Vagina (tissue), 2 donors: Measurements from ENCODE around the gene NR1H2. TPM values are rescaled to one million over a fixed set of nuclear protein-coding genes. Genes with fewer than 3 reads are reported as not detected.

Experiments used
- DNase-seq, 2 donors: peaks; one replicate each; pipeline ENCODE4 v3.0.0-alpha.2; 2017; ENCODE audit errors: extremely low spot score in 2 of 2
- H3K27ac ChIP-seq: fragments of 200-600 bp; sonication (generic); one replicate; pipeline ENCODE4 v1.5.1; 2019
- H3K27me3 ChIP-seq: fragments of 200-600 bp; sonication (generic); one replicate; pipeline ENCODE4 v1.5.1; 2019
- H3K36me3 ChIP-seq, 2 donors: fragments of 200-600 bp; sonication (generic); one replicate each; pipeline ENCODE4 v1.5.1; 2017 to 2019
- H3K4me1 ChIP-seq: fragments of 200-600 bp; sonication (generic); one replicate; pipeline ENCODE4 v1.5.1; 2019
- H3K4me3 ChIP-seq, 2 donors: fragments of 200-600 bp; sonication (generic); 1 replicate in 1 of 2; 2 replicates in 1 of 2; pipeline ENCODE4 v1.5.1; 2016 to 2019
- H3K9me3 ChIP-seq: fragments of 200-600 bp; sonication (generic); one replicate; pipeline ENCODE4 v1.5.1; 2019
- POLR2A ChIP-seq, 2 donors: fragments of 450-650 bp; IDR thresholded peaks; one replicate each; pipeline ENCODE4 v1.6.1; 2017; ENCODE audit warnings: antibody characterized with exemption in 2 of 2, mild to moderate bottlenecking in 2 of 2, moderate library complexity in 2 of 2
- POLR2AphosphoS5 ChIP-seq, 2 donors: sonication (generic); formaldehyde crosslinking; IDR thresholded peaks; one replicate each; pipeline ENCODE4 v1.9.0; 2017; ENCODE audit warnings: antibody characterized with exemption in 2 of 2, mild to moderate bottlenecking in 2 of 2, low read depth in 1 of 2; ENCODE audit not compliant: insufficient read depth in 1 of 2
- intact Hi-C: fragments of 100-400 bp; cut with DNase I; formaldehyde crosslinking; loops from one replicate; pipeline ENCODE4 v1.15.1; 2023
- total RNA-seq: library from RNA; depleted of rRNA; stranded (reverse); fragments of >200 nt; gene quantifications from one replicate; pipeline ENCODE4 v1.2.3, GENCODE V29; 2016
- TF ChIP-seq, protein P1 (sequence below), 3 experiments: fragments of 450-650 bp in 2 of 3; fragments of 200-600 bp in 1 of 3; sonication (generic) in 1 of 3; IDR thresholded peaks; one replicate each; pipeline ENCODE4 v1.5.1; 2017 to 2019; ENCODE audit warnings: antibody characterized with exemption in 3 of 3, mild to moderate bottlenecking in 2 of 3, moderate library complexity in 2 of 3

The NR1H2 gene
- total RNA-seq, 1 donor from 2014 or later, result 84.7 TPM

- Histone ChIP-seq H3K27me3 (no peaks in the 10 kb centered on the region), H3K9me3 (no peaks in the 10 kb centered on the region), H3K4me1 (peaks cover 12% of the 10 kb centered on the region), H3K4me3 (peak overlapping the region; percentile 48 to 53), H3K27ac (peak overlapping the region; percentile 90), H3K36me3 (no peaks in the 10 kb centered on the region)
- intact Hi-C loops, result loop anchor here (5.0 kb wide), 1 partner anchor 424 kb away; no protein-coding TSS in a partner anchor
- TF ChIP-seq POLR2AphosphoS5 (IDR thresholded peaks at IDR 0.05; ENCODE audit: insufficient read depth in 1 of 2, low read depth in 1 of 2) (peak in 1 of 2 donors; percentile 77), POLR2A (IDR thresholded peaks at IDR 0.05) (no peak)
- TF ChIP-seq, protein P1, sequence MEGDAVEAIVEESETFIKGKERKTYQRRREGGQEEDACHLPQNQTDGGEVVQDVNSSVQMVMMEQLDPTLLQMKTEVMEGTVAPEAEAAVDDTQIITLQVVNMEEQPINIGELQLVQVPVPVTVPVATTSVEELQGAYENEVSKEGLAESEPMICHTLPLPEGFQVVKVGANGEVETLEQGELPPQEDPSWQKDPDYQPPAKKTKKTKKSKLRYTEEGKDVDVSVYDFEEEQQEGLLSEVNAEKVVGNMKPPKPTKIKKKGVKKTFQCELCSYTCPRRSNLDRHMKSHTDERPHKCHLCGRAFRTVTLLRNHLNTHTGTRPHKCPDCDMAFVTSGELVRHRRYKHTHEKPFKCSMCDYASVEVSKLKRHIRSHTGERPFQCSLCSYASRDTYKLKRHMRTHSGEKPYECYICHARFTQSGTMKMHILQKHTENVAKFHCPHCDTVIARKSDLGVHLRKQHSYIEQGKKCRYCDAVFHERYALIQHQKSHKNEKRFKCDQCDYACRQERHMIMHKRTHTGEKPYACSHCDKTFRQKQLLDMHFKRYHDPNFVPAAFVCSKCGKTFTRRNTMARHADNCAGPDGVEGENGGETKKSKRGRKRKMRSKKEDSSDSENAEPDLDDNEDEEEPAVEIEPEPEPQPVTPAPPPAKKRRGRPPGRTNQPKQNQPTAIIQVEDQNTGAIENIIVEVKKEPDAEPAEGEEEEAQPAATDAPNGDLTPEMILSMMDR (IDR thresholded peaks at IDR 0.05), result no peak
- no peak for DNase-seq
Measured at GRCh38 chr19:50358483-50359327, 17.6 kb upstream of the NR1H2 start.

GRCh38 chr19:50359328-50359818 lies 16.9 kb upstream of the NR1H2 start:
- no peak for DNase-seq
- Histone ChIP-seq H3K27ac (no peak overlapping the region), H3K9me3 (no peaks in the 10 kb centered on the region), H3K4me1 (peaks cover 12% of the 10 kb centered on the region), H3K36me3 (no peaks in the 10 kb centered on the region), H3K27me3 (no peaks in the 10 kb centered on the region), H3K4me3 (peak overlapping the region in 1 of 2 donors; percentile 48)
- no peak for TF ChIP-seq POLR2A (IDR thresholded peaks at IDR 0.05)
- TF ChIP-seq POLR2AphosphoS5 (IDR thresholded peaks at IDR 0.05; ENCODE audit: insufficient read depth in 1 of 2, low read depth in 1 of 2), result no peak
- TF ChIP-seq, protein P1 (IDR thresholded peaks at IDR 0.05), result no peak
- intact Hi-C loops, result loop anchor here (5.0 kb wide), 1 partner anchor 423 kb away; no protein-coding TSS in a partner anchor

DNA sequence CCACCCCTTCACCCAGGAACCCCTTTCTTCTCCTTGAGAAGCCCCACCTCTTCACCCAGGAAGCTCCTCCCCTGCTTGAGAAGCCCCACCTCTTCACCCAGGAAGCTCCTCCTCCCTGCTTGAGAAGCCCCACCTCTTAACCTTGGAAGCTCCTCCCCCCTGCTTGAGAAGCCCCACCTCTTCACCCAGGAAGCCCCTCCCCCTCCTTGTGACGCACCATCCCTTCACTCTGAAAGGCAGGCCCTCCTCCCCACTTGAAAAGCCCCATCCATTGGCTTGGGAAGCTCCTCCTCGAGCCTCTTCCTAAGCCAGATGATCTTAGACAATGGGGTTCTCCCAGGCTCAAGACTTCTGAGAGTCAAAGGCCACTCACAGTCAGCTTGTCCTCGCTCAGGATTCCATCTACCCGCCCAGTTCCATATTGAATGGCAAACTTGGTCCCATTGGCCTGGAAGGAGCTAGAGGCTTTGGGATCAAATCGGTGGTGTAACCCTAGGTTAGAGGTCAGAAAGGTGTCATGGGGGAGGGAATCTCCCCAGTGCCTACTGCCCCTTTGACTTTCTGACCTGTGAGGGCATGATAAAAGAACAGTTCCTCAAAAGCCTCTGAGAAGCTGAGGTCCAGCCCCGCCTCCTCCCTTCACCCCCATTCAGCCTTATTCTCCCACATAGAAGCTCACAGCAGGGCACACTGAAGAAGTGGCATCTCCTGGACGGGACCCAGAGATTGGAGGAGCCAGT lies 14.8 kb upstream of the NR1H2 start:
- no peak overlapping the region for H3K27ac ChIP-seq
- H3K4me1 ChIP-seq, result peaks cover 12% of the 10 kb centered on the region
- H3K9me3 ChIP-seq, result no peaks in the 10 kb centered on the region
- TF ChIP-seq POLR2A (IDR thresholded peaks at IDR 0.05) (no peak), POLR2AphosphoS5 (IDR thresholded peaks at IDR 0.05; ENCODE audit: insufficient read depth in 1 of 2, low read depth in 1 of 2) (no peak)
- TF ChIP-seq, protein P1 (IDR thresholded peaks at IDR 0.05), result no peak
- no peaks in the 10 kb centered on the region for H3K27me3 ChIP-seq
- no peaks in the 10 kb centered on the region for H3K36me3 ChIP-seq
- H3K4me3 ChIP-seq, result no peak overlapping the region
- intact Hi-C loops, result no loop called here
- no peak for DNase-seq

DNA sequence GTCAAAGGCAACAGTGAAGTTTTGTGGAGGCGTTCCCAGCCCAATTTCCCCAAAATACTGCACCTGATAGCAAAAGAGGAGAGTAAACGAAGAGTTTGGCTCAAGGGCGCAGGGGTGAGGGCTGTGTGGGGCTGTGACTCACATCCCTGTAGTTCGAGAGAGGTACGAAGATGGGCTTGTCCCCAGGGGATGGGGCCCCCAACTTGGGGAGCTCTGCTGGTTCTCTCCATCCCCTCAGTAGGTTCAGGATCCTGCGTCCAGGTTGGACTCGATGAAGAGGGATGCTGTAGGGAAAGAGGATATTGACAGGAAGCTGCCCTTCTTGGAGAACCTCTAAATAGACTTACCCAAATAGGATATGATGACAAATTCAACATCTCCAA lies 14.2 kb upstream of the NR1H2 start:
- intact Hi-C loops, result no loop called here
- H3K36me3 ChIP-seq, result no peaks in the 10 kb centered on the region

More for the DNA sequence above, 14.2 kb upstream of the NR1H2 start:
- no peak overlapping the region for H3K4me3 ChIP-seq
- peaks cover 12% of the 10 kb centered on the region for H3K4me1 ChIP-seq
- no peaks in the 10 kb centered on the region for H3K9me3 ChIP-seq
- no peak overlapping the region for H3K27ac ChIP-seq
- TF ChIP-seq POLR2AphosphoS5 (IDR thresholded peaks at IDR 0.05; ENCODE audit: insufficient read depth in 1 of 2, low read depth in 1 of 2), result no peak
- no peak for TF ChIP-seq POLR2A (IDR thresholded peaks at IDR 0.05)
- TF ChIP-seq, protein P1 (IDR thresholded peaks at IDR 0.05), result no peak
- H3K27me3 ChIP-seq, result no peaks in the 10 kb centered on the region
- DNase-seq, result no peak
